GM18909 (cell line): ENCODE results near the gene PSMG4.

Experiments used
- ATAC-seq: cut with Tn5 transposase; IDR thresholded peaks from one replicate; pipeline ENCODE4 v1.9.1; 2021; ENCODE audit warnings: mild to moderate bottlenecking; ENCODE audit not compliant: unreplicated experiment, poor library complexity

Gene PSMG4, protein sequence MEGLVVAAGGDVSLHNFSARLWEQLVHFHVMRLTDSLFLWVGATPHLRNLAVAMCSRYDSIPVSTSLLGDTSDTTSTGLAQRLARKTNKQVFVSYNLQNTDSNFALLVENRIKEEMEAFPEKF

DNA sequence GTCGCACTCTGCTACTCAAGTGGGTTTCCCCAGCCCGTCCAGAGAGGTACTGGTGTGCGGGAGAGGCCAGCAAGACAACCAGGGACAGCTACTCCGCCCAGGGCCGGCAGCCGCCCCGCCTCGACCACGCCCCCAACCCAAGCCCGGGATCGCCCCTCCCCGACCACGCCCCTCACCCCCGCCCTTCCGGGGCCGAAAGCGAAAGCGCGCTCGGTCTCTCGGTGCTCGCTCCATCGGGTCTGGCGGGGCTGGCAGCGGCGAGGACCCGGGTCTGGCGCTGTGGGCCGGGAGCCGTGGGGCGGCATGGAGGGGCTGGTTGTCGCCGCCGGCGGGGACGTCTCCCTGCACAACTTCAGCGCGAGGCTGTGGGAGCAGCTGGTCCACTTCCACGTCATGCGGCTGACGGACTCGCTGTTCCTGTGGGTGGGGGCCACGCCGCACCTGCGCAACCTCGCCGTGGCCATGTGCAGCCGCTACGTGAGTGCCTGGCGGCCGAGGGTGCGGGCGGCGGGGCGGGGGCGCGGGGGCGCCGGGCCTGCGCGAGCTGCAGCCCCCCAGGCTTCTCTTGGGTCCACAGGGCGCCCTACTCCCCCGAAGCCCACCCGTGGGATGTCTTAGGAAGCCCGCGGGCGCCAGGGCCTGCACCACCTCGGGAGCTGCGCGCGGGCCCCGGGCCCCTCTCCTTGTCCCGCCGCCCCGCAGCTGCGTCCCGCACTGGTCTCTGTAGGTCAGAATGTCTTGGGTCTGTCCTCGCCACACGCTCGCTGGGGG is at the start of gene PSMG4:
PSMG4 (plus strand) TSS at position 228 of the 771 bp plus-strand sequence; CDS start at position 304, 76 bp downstream.
- ATAC-seq: peak; percentile 75

DNA sequence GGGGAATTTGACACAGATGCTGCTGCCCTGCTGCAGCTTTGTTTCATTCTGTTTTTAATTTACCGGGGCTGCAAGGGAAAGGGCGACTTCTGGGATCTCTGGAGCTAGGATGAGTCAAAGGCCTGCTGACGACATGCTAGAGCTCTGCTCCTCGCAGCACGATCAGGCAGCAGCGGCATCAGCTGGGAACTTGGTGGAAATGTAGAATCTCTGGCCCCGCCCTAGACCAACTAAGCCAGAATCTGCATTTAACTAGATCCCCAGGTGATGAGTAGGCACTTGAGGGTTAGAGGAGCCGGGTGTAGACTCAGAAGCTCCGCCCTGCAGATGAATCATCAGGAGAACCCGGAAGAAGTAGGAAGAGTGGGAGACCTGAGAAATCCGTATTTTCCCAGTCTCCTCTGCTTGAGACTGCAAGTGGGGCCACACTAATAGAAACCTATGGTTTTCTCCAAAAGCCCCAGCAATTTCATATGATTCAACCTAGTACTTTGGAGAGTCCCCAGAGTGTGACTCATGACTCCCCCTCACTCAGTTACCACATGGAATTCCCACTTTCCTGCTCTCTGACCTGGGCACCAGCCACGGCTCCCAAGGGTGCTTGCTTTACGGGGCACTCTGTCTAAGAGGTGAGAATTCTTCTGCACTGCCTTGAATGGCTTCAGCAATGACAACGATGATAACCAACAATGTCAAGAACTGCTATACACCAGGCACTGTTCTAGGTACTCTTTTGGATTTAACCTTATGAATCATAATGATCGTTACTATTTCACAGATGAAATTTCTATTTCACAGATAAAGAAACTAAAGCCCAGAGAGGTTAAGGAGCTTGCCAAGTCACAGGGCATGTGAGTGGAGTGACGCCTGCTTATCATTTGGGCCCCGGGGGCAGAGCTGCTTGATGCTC is 49.4 kb upstream of the PSMG4 start:
- ATAC-seq: peak; percentile 51

DNA sequence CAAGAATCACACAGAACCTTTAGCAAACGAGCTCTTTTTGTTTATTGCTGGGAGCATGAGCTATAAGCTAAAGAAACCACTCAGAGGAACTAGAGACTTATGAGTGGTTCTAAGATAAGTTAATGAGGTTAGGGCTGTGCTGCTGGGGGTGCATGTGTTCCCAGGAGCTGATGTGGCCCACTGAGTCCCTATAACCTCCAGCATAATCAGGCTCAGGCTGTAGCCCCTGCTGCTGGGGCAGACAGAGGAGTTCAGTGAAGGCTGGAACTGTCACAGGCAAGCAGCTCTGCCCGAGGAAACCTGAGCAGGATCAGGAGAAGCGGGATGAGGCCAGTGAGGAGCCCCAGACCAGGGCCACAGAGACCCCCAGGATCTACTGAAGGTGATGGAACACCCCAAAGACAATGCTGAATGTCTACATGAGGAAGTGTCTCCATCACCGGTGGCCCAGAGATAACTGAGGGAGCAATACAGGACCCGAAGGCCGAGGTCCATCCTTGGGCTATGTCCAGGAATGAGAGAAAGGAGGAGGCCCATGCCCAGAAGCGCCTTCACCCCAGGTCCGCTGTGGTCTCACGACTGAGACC is 48.6 kb upstream of the PSMG4 start:
- ATAC-seq: peak; percentile 20

DNA sequence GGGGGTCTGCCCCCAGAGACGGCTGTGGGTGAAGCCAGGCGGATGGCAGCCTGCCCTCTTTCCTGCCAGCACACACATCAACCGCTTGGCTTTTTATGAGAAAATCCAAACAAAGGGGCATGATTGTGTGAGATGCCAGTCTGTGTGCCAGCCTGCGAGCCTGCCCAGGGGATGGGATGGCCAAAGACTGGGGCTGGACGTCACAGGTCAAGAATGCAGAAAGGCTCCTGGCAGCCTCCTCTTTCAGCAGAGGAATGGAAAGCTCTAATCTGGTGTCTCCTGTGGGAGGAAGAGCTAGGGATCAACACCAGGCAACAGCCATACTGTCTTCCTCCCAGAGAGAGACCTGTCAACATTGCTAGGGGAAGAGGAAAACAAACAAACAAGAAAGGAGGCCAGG is 47.1 kb upstream of the PSMG4 start:
- no peak for ATAC-seq

DNA sequence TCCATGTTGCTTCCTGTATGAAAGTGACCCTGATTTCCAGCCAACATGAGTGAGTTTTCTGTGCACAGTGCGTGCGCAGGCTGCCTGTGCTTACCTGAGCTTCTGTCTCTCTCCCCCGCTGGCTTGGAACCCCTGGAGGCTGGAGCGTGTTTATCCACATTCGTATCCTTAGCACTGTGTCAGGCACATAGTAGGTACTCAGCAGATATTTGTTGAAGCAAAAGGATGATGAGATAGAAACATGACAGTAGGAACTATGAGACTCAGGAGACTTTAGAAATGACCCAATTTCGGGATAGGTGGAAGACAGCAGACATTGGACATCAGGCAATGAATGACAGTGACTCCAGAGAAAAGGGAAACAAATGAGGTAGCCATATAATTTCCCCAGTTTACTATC is 46.5 kb upstream of the PSMG4 start:
- ATAC-seq: no peak

DNA sequence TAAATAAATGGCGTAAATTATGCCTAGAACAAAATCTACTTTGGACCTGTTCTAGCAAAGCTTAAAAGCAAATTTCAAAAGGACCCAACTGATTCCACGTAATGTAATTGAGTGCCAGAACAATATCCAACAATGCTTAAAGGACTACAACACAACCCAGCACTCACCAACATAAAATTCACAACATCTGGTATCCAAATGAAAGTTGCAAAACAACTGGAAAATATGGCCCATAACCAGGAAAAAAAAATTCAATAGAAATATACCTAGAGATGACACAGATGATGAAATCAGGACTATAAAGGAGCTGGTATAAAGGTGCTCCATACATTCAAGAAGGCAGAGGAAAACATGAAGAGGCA is 45.4 kb upstream of the PSMG4 start:
- ATAC-seq: no peak

DNA sequence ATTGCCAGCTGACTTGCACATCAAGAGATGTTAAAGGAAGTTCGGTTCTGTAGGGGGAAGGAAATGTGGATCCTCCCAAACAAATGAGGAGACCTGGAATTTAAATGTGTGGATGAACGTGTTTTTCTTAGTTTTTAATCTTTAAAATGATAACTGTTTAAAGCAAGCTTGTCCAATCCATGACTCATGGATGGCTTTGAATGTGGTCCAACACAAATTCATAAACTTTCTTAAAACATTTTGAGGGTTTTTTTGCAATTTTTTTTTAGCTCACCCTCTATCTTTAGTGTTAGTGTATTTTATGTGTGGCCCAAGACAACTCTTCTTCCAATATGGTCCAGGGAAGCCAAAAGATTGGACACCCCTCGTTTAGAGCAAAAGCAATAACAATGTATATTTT is 43.8 kb upstream of the PSMG4 start:
- no peak for ATAC-seq

DNA sequence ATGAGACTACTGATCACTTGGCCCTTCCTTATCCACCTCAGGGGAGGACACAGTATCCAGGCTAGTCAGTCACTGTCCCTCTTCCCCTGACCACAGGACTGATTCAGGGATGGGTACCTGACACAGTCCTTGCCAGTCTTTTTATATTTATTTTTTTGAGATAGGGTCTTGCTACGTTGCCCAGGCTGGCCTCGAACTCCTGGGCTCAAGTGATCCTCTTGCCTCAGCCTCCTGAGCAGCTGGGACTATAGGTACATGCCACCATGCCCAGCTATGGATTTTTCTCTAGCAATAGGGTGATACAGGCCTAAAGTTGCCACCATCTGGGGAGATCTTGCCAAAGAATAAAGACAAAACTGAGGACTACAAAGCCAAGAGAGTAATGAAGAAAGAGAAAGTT is 41.5 kb upstream of the PSMG4 start:
- no peak for ATAC-seq

DNA sequence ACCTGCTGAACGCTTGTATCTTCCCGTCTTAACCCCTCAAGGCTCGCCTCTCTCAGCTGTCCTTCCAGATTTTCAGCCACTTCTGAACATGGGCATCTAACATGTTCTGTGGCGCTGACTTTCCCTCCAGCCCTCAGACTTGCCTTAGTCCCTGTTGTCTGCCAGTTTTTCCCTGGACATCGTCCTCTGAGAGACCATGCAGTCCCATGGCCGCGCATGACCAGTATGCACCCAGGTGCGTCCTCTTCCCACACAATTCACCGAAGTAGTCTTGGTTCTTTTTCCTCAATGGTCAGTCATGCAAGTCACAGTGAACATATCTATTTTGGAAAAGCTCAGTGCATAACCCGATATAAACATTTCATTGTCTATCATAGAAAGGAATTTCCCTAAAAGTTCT is 40.5 kb upstream of the PSMG4 start:
- ATAC-seq: no peak

DNA sequence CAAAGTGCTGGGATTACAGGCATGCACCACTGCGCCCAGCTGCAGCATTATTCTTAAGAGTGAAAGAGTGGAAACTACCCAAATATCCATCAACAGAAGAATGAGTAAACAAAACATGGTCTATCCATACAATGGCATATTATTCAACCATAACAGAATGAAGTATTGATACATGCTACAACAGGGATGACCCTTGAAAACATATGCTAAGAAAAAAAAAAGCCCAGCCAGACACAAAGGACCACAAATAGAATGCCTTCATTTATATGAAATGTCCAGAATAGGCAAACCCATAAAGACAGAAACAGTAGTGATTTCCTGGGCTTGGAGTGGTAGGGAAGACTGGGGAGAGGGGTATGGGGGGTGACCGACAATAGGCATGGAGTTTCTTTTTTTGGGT is 38.4 kb upstream of the PSMG4 start:
- no peak for ATAC-seq

DNA sequence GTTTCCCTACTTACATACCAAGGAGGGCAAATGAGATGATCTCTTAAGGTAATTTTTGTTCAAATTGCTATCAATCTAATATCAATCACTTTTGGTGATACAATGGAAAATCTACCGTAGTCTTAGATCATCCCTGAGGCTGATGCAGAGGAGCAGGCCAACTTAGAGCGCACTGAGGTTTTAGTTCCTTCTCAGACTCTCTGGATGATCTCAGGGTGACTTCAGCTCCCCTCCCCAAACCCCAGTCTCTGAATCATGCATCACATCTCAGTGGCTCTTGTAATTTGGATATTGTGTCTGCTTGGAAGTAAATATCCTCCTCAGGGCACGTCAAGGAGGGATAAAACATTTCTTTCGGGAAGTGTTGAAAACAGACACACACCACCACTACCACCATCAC is 37.2 kb upstream of the PSMG4 start:
- ATAC-seq: no peak

DNA sequence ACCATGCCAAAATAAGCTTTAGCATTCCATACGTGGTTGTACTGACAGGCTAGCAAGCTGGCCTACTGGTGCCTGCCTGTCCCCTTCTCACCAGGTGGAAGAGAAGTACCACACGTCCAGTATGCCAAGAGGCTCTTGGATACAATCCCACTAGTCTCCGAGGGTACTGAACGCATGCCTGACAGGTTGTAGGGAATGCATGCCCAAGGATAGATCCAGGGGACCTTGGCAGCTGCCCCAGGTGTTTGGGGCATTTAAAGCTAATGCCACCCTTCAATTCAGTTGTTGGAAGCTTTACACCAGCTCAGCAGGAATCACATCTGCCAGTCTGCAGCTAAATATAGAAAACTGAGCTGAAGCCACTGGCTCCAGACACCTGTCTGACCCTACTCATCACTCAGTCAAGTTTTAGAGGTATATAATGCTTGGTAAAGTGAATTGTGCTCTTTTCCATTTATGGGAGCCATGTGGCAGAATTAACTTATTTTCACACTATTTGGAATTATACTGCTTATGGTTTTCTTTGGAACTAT is 36.2 kb upstream of the PSMG4 start:
- ATAC-seq: no peak

DNA sequence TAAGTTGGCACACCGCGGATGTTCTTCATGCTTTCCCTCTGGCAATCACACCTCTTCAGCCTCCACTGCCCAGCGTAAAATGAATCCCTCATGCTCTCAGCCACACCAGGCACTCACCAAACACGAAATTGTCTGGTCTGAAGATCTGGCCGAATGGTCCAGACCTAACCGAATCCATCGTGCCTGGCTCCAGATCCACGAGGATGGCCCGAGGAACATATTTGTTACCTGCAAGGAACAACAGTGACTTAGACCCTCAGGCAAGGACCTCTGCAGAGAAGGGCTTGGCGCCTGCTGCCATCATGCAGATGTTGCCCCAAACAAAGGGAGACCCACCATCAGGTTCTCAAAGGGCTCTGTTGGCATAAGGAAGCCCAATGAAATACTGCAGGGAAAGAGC is 32.7 kb upstream of the PSMG4 start:
- no peak for ATAC-seq

DNA sequence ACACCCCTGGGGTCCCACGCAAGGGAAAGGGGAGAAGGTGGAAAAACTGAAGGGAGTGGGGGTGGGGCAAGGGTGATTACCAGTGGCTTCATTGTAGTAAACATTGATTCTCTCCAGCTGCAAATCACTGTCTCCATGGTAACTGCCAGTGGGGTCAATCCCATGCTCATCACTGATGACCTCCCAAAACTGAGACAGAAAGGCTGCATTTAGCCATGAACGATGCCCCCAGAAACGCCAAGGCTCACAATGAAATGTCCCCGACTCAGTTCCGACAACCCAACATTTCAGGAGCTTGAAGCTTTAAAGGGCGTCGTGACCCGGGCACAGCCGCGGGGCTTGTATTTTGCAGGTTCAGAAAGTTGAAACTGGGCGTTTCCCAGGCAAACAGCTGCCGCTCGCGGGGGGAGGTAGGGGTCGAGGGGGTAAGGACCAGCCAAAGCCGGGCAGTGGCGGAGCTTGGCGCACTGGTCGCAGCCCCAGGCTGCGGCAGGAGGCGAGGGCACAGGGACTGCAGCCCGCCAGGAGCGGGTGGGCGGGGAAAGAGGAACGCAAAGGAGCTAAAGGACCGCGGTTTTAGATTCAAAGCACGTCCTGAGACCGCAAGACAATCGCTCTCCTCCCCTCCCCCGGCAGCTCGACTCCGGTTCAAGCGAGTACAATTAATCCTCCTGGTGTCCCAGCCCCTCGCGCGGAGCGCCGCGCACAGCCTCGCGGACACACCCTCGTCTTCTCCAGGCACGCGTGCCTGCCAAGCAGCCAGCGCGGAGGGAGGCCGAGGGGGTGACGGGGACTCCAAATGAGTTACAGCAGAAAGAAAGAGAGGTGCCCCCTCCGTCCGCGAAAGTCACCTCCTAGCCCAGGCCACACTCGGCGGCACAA is 32.0 kb upstream of the PSMG4 start:
- ATAC-seq: no peak

DNA sequence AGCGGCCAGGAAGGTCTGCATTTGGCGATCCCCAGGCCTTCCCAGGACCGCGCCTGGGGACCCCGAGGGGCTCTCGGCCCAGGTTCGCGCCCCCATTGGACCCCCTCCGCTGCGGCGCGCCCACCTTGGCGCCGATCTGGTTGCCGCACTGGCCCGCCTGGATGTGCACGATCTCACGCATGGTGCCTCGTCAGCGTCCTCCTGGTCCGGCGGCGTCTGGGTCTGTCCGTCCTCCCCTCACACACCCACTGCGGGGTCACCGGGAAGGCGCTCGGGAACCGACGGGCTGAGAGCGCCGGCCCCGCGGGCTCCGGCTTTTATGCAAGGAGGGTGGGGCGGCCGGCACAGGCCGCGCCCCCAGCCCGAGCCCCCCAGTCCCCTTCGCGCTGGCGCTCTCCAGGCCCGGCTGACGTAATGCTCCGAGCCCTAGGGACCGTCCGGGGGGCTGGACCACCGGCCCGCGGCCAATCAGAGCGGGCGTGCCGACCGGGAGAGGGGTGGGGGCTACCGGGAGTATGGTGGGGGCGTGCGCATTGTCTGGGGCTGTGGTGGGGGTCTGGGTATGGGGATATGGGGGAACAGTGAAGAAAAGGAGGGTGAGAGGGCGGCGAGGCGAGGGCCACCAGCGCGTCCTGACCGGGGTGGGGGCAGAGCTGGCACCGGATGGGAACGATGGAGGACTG is 31.2 kb upstream of the PSMG4 start, which contains the start of gene TUBB2B:
TUBB2B (minus strand) TSS at position 291 of the 683 bp plus-strand sequence; CDS start at position 181, 110 bp downstream.
- no peak for ATAC-seq

DNA sequence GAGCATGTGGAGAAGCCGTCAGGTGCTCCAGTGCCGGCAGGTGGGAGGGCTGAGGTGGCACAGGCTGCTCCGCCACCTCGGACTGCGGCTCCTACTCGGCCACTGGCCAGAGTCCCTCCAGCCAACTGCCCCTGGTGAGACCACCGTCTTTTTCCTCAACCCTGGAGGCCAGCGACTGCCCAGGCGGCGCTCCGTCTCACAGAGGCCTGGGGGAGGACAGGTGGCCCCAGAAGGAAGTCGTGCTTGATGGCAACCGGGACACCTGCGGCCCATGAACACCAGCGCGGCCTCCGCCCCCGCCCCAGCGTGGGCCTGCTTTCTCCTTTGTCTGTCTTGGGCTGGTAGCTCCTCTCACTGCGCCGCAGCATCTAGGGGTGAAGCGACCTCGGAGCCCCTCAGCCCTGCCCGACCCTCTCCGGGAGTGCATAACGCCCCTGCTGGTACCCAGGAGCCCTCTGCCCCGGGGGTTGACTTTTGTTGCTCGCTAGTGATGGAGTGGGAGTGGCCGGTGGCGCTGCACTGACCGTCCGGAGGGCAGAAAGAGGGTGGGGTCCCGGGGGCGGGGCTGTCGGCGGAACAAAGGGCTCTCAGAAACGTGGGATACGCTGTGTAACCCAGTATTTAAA is 30.6 kb upstream of the PSMG4 start:
- ATAC-seq: no peak

DNA sequence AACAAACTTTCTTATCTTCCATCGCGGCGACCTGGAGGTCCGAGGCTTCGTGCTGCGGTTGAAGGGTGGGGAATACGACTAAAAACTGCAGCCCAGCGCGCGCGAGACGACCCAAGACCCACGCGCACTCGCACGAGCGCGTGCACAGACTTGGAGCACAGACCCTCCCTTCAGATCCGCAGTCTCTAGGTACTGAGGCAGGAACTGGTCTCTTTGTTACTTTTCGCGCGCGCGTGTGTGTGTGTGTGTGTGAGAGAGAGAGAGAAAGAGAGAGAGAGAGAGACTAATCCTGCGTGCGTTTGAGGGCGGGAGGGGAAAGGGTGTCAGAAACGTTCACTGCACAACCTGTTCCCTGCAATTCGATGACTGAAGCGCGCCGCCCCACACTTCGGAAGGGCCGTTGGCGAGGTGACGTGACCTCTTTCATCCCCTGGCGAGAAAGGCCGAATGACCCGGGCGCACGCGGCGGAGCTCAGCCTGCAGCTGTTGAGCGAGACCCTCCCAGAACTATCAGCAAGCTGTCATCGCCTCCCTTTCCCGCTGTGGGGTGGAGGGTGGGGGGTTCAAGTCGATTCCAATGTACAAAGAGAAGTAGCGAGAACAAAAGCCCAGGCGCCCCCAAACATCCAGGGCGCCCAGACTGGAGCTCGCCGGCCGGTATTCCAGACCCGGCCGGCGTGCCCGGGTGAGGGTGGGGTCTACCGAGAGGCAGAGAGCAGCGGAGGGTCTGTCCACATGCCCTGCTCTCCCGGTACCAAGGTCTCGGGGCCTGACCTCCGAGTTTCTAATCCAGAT is 29.8 kb upstream of the PSMG4 start:
- ATAC-seq: no peak
